OCI-M1 (cell line): ENCODE measurements around the gene RTL10.

Source experiments
- DNase-seq: peaks from one replicate; lab custom pipeline; 2025; lab: John Stamatoyannopoulos, UW

The RTL10 gene

DNA sequence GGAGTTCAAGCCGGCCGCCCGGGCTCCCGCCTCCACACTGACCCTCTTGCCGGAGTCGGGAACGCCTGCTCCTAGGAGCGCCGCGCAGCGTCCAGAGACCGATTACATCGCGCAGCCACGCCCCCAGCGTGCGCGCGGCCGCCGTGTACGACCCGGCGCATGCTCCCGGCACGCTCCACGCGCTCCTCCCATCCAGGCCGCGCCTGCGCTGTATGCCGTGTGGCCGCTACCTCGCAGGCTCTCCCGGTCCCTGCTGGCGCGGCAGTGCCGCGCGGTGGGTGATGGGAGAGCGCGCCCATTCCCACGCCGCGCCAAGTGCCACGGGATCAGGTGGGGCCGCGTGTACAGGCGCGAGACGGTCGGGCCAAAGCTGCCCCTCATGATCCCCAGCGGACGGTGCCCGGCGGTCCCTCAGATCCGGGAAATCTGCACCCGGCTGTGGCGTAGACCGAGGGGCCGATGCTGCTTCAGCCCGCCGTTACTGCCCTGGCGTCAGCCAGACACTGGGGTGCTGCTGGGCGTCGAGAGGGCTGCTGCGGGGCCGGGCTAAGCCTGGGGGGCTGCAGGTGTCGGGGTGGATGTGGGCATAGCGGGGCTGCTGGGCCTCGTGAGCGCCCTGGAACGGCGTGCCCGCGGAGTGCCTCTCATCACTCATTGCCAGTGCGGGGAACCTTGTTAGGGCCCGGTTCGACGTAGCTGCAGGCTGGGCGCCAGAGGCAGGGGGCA, at the start of gene RTL10, which contains the start of gene GNB1L:
TSS of gene RTL10 (minus strand) at position 97 of the 726 bp plus-strand sequence. CDS start 2,613 bp downstream, outside the sequence.
TSS of gene GNB1L (minus strand) at position 97 of the 726 bp plus-strand sequence. CDS start 33,519 bp downstream, outside the sequence.
- peak; percentile 100 for DNase-seq

GRCh38 chr22:19904174-19904856, 49.6 kb upstream of the RTL10 start:
- DNase-seq: no peak

- DNase-seq: no peak
Observed at GRCh38 chr22:19903513-19903912, 48.8 kb upstream of the RTL10 start.

GRCh38 chr22:19903031-19903430, 48.4 kb upstream of the RTL10 start:
- no peak for DNase-seq

DNA sequence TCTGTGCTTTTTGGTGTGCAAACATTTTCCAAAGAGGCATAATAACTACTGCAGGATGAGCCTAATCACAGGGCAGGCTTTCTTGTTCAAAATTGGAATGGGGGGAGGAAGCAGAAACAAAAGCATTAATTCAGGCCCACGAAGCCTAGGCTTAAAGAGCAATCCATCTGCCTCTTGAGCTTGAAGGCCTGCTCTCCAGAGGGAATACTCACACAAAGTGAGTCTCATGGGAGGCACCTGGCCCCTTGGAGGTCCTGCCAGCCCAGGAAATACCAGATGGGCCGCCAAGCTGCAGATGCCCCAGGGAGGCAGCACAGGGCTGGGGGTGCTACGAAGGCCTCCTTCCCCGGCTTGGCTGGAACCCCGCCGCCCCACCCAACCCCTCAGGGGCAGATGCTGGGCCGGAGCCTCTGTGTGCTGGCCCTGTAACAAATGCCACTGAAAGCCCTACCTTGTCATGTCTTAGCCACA, 47.6 kb upstream of the RTL10 start:
- no peak for DNase-seq

DNA sequence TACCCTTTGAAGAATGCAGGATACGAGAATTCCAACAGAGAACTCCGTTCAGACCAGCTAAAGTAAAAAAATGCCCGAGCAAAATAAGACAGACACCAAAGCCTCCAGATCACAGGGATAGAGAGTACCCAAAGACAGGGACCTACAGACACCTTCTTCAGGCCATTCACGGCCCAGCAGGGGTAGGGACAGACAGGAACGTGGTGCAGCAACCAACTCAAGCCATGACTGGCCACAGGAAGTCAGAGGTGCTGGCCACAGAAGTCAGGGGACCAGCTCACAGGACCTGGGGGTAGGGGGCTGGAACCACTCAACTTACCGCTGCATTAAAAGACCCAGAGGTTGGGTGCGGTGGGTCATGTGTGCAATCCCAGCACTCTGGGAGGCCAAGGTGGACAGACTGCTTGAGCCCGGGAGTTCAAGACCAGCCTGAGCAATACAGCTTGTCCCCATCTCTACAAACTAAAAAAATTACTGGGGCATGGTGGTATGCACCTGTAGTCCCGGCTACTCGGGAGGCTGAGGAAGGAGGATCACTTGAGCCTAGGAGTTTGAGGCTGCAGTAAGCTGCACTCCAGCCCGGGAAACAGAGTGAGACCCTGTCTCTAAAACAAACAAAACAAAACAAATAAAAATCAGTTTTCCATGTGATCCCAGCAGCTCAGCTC, 47.0 kb upstream of the RTL10 start:
- DNase-seq: no peak

DNA sequence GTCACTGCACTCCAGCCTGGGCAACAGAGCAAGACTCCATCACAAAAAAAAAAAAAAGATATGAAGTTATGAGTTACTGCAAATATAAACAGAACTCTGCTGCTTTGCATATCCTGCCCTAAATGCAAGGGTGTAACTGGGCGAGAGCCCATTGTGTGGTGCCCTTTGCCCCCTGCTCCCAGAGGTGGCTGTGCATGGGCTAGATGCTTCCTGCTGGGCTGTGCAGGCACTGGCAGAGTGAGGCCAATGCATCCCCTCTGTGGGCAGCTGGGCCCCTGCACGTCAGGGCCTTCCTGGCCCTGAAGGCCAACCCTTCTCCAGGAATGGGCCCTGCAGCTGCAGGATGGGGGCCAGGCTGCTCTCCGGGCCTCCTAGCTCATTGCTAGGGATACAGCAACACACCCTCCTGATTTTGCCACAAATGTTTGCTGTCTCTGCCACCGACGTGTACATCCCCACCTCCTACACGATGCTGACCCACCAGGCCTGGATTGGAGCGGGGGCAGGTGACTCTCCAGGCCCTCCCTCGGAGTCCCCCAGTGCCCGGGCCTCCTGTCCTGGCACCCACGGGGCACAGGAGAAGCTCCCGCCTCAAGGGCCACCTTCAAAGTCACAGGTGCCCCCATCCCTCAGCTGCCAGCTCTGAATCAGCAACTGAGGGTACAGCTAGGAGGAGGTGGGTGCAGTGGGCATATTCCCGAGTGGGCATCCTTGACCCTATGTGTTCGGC, 46.2 kb upstream of the RTL10 start:
- no peak for DNase-seq

DNA sequence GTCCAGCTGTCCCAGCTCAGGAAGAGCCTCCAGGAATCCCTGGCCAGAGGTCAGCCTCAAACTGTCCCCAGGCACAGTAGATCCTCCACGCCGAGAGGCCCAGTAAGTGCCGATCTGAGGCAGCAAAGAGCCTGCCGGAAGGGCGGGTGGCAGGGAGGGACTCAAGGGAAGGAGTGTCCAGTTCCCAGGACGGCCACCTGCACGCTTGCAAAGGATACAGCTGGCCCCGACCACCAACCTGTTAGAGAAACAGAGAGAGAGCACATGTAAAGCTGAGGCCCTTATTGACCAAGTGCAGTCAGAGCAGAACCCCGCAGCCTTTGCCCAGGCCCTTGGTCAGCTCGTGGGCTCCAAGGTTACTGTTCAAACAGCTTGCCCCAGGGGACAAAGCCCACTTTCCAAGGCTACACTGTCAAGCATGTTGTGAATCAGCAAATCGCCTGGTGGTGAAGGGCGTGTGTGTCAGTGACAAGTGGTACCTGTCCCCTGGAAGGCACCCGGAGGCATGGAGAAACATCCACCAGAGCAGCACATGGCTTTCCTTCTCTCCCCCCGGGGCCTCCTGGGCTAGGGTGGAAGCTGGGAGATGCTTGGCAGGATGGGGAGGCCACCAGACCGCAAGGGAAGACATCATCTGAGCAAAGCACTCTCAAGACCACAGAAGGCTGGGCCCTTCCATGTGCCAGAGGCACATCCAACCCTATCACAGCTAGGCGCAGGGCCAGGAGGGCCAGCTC, 44.3 kb upstream of the RTL10 start:
- DNase-seq: no peak

- DNase-seq: no peak
Observed at GRCh38 chr22:19898145-19898544, 43.5 kb upstream of the RTL10 start.

GRCh38 chr22:19897726-19898125, 43.1 kb upstream of the RTL10 start:
- DNase-seq: no peak

- no peak for DNase-seq
Observed at GRCh38 chr22:19896665-19897355, 42.1 kb upstream of the RTL10 start.

GRCh38 chr22:19895160-19895849, 40.6 kb upstream of the RTL10 start:
- DNase-seq: no peak

- DNase-seq: no peak
Observed at GRCh38 chr22:19893363-19893762, 38.7 kb upstream of the RTL10 start.

GRCh38 chr22:19892925-19893324, 38.3 kb upstream of the RTL10 start:
- DNase-seq: no peak

DNA sequence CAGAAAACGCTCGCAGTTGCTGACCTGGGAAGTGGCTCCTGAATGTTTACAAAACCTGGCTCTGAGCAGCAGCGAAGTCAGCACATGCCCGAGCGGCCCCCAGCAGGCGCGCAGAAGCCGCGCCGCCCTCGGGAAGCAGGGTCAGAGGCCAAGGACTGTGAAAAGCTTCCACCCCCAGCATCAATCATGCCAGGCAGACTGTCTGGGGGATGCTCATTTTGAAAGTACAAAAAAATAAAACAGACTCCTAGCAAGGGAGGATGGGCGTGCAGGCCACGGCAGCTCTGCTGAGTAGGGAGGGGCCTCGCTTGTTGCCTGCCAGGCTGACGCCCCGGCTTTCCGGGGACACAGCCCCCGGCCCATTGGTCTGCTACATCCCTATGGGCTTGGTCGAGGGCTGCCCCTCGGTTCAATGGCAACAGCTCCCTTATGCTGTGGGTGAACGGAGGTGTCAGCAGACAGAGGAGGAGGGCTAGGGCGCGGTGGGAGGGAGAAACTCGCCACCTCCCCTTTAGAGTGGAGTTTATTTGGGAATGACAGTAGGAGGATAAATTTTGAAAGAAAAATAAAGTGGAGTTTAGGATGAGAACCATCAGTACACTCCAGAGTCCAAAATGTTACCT, 37.7 kb upstream of the RTL10 start:
- no peak for DNase-seq

DNA sequence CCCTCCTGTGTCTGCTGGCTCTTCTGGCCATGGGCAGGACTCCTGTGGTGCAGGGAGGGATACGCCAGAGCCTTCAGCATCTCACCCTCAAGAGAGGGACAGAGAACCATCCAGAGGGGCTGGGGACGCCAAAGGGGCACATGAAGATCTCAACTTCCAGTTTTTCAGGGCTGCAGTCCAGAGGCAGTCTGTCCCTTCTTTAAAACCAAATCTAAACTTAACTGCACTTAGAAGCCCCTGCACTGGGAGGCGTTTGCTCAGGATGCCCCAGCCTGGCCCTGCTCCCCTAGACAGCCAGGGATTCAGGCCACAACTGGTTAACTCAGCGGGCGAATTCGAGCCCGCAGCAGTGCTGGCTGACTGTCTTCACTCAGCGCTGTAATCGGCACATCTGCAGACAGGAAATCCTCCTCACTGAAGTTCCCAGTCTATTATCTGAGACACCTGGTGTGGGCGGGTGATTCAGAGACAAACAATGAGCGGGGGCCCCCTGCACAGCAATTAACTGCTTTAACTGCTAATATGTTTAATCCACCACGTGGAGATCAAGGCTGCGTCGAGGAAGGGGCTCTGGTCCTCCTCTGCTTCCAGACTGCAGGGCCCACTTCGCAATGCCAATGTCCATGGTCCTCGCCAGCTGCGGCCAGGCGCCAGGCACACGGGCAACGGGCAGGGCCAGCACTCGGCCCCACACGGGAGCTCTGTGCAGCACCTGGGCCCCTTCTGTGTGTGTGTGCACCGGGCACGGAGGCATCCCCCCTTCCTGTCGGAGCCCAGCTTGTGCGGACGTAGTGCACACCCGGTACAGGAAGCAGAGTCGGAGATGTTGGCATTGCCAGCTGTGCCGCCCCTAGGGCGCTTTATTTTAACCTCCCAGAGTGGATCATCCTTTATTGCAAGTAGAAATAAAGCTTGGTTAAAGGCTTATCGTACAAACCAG, 36.9 kb upstream of the RTL10 start:
- DNase-seq: peak; percentile 75

DNA sequence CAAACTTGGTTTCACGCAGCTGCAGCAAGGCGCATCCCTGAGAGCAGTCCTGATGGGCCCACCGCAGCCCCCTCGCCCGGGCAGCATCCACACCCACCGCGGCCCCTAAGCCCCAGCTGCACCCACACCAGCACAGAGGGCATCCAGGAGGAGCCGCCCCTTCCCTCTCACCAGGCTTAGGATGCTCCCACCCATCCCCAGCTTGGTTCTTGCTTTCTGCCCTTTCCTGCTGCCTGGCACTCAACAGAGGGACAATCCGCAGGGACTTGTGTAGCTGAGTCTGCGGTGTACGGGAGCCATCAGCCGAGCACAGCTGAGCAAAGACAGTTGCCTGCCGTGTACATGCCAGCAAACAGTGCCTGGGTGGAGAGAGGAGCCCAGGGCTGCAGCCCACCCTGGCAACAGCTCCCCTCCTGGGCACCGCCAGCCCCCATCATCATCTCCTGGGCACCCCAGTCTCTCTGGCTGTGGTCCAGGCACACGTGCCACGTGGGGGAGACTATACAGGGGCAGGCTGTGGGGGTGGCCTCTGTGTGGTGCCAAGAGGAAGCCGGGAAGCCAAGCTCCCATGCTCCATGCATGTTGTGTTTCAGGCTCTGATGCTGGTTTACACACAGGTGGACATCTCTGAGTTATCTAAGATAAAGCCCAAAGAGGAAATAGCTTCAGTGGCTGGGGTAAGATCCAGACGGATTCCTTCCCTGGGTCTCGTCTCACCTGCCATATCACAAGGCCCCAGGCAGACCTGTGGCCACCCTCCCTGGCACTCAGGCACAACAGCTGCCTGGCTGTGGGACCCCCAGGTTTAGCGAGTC, 36.0 kb upstream of the RTL10 start:
- DNase-seq: no peak

GRCh38 chr22:19889951-19890350, 35.3 kb upstream of the RTL10 start:
- no peak for DNase-seq
